ENCODE data around the gene SYT9. TPM values are rescaled to one million over a fixed set of nuclear protein-coding genes. Genes with fewer than 3 reads are reported as not detected.

The SYT9 gene
- polyA plus RNA-seq, 1 donor, result 0.93 TPM

- H3K36me3 ChIP-seq (ENCODE audit: control insufficient read depth, insufficient read depth, low read length), result no peaks in the 10 kb centered on the region
- H3K9me3 ChIP-seq (ENCODE audit: control insufficient read depth, low read depth, low read length), result no peaks in the 10 kb centered on the region
- H3K4me3 ChIP-seq (ENCODE audit: low read length), result no peak overlapping the region
- no CpG with 5 or more reads among the region's 1 CpG for WGBS (ENCODE audit: insufficient coverage, low lambda C conversion rate)
- no peaks in the 10 kb centered on the region for H3K27me3 ChIP-seq (ENCODE audit: control insufficient read depth, insufficient read depth, low read length)
- no peak overlapping the region for H3K27ac ChIP-seq (ENCODE audit: low read length)
- no peak for DNase-seq
- no peaks in the 10 kb centered on the region for H3K4me1 ChIP-seq (ENCODE audit: control insufficient read depth, insufficient read depth, low read length)
These were observed 205.5 kb downstream of the SYT9 start for GRCh38 chr11:7457211-7457610.

- Histone ChIP-seq H3K27me3 (ENCODE audit: control insufficient read depth, insufficient read depth, low read length) (no peaks in the 10 kb centered on the region), H3K9me3 (ENCODE audit: control insufficient read depth, low read depth, low read length) (no peaks in the 10 kb centered on the region), H3K4me1 (ENCODE audit: control insufficient read depth, insufficient read depth, low read length) (no peaks in the 10 kb centered on the region), H3K36me3 (ENCODE audit: control insufficient read depth, insufficient read depth, low read length) (no peaks in the 10 kb centered on the region), H3K27ac (ENCODE audit: low read length) (no peak overlapping the region), H3K4me3 (ENCODE audit: low read length) (no peak overlapping the region)
- WGBS (ENCODE audit: insufficient coverage, low lambda C conversion rate), result 86% methylated on average over 1 of the region's 1 CpG
- DNase-seq, result no peak
These were observed 211.0 kb downstream of the SYT9 start for GRCh38 chr11:7462706-7463105.

GRCh38 chr11:7467652-7468051 lies 215.9 kb downstream of the SYT9 start:
- no peak overlapping the region for H3K4me3 ChIP-seq (ENCODE audit: low read length)
- DNase-seq, result no peak
- H3K4me1 ChIP-seq (ENCODE audit: control insufficient read depth, insufficient read depth, low read length), result no peaks in the 10 kb centered on the region
- peaks cover 2% of the 10 kb centered on the region for H3K9me3 ChIP-seq (ENCODE audit: control insufficient read depth, low read depth, low read length)
- no CpG with 5 or more reads among the region's 2 CpGs for WGBS (ENCODE audit: insufficient coverage, low lambda C conversion rate)
- no peaks in the 10 kb centered on the region for H3K27me3 ChIP-seq (ENCODE audit: control insufficient read depth, insufficient read depth, low read length)
- no peak overlapping the region for H3K27ac ChIP-seq (ENCODE audit: low read length)
- H3K36me3 ChIP-seq (ENCODE audit: control insufficient read depth, insufficient read depth, low read length), result no peaks in the 10 kb centered on the region

- no peak for DNase-seq
- peaks cover 2% of the 10 kb centered on the region for H3K9me3 ChIP-seq (ENCODE audit: control insufficient read depth, low read depth, low read length)
- H3K4me3 ChIP-seq (ENCODE audit: low read length), result no peak overlapping the region
- no peaks in the 10 kb centered on the region for H3K27me3 ChIP-seq (ENCODE audit: control insufficient read depth, insufficient read depth, low read length)
- H3K36me3 ChIP-seq (ENCODE audit: control insufficient read depth, insufficient read depth, low read length), result no peaks in the 10 kb centered on the region
- H3K27ac ChIP-seq (ENCODE audit: low read length), result no peak overlapping the region
- no CpG with 5 or more reads among the region's 5 CpGs for WGBS (ENCODE audit: insufficient coverage, low lambda C conversion rate)
- H3K4me1 ChIP-seq (ENCODE audit: control insufficient read depth, insufficient read depth, low read length), result no peaks in the 10 kb centered on the region
These were observed 217.7 kb downstream of the SYT9 start for GRCh38 chr11:7469351-7469865.

GRCh38 chr11:7471071-7471470 lies 219.4 kb downstream of the SYT9 start:
- no peak overlapping the region for H3K4me3 ChIP-seq (ENCODE audit: low read length)
- no peaks in the 10 kb centered on the region for H3K36me3 ChIP-seq (ENCODE audit: control insufficient read depth, insufficient read depth, low read length)
- H3K27ac ChIP-seq (ENCODE audit: low read length), result no peak overlapping the region
- DNase-seq, result no peak
- peaks cover 2% of the 10 kb centered on the region for H3K9me3 ChIP-seq (ENCODE audit: control insufficient read depth, low read depth, low read length)
- WGBS (ENCODE audit: insufficient coverage, low lambda C conversion rate), result 100% methylated on average over 1 of the region's 7 CpGs
- no peaks in the 10 kb centered on the region for H3K4me1 ChIP-seq (ENCODE audit: control insufficient read depth, insufficient read depth, low read length)
- H3K27me3 ChIP-seq (ENCODE audit: control insufficient read depth, insufficient read depth, low read length), result no peaks in the 10 kb centered on the region

GRCh38 chr11:7473717-7474116 lies 222.0 kb downstream of the SYT9 start:
- H3K4me3 ChIP-seq (ENCODE audit: low read length), result no peak overlapping the region
- no CpG with 5 or more reads among the region's 1 CpG for WGBS (ENCODE audit: insufficient coverage, low lambda C conversion rate)
- no peak for DNase-seq
- no peaks in the 10 kb centered on the region for H3K4me1 ChIP-seq (ENCODE audit: control insufficient read depth, insufficient read depth, low read length)
- H3K27ac ChIP-seq (ENCODE audit: low read length), result no peak overlapping the region
- no peaks in the 10 kb centered on the region for H3K27me3 ChIP-seq (ENCODE audit: control insufficient read depth, insufficient read depth, low read length)
- no peaks in the 10 kb centered on the region for H3K36me3 ChIP-seq (ENCODE audit: control insufficient read depth, insufficient read depth, low read length)
- peaks cover 2% of the 10 kb centered on the region for H3K9me3 ChIP-seq (ENCODE audit: control insufficient read depth, low read depth, low read length)

- DNase-seq, result no peak
- no peaks in the 10 kb centered on the region for H3K9me3 ChIP-seq (ENCODE audit: control insufficient read depth, low read depth, low read length)
These were observed 228.4 kb downstream of the SYT9 start for GRCh38 chr11:7480113-7480512.

GRCh38 chr11:7484131-7484530 lies 232.4 kb downstream of the SYT9 start:
- WGBS (ENCODE audit: insufficient coverage, low lambda C conversion rate), result 86% methylated on average over 1 of the region's 3 CpGs
- no peak for DNase-seq
- Histone ChIP-seq H3K27me3 (ENCODE audit: control insufficient read depth, insufficient read depth, low read length) (no peaks in the 10 kb centered on the region), H3K4me1 (ENCODE audit: control insufficient read depth, insufficient read depth, low read length) (no peaks in the 10 kb centered on the region), H3K4me3 (ENCODE audit: low read length) (no peak overlapping the region), H3K36me3 (ENCODE audit: control insufficient read depth, insufficient read depth, low read length) (no peaks in the 10 kb centered on the region), H3K9me3 (ENCODE audit: control insufficient read depth, low read depth, low read length) (no peaks in the 10 kb centered on the region), H3K27ac (ENCODE audit: low read length) (no peak overlapping the region)

More at GRCh38 chr11:7480113-7480512, 228.4 kb downstream of the SYT9 start:
- H3K36me3 ChIP-seq (ENCODE audit: control insufficient read depth, insufficient read depth, low read length), result no peaks in the 10 kb centered on the region
- H3K27ac ChIP-seq (ENCODE audit: low read length), result no peak overlapping the region
- no peaks in the 10 kb centered on the region for H3K4me1 ChIP-seq (ENCODE audit: control insufficient read depth, insufficient read depth, low read length)
- H3K4me3 ChIP-seq (ENCODE audit: low read length), result no peak overlapping the region
- no peaks in the 10 kb centered on the region for H3K27me3 ChIP-seq (ENCODE audit: control insufficient read depth, insufficient read depth, low read length)
- WGBS (ENCODE audit: insufficient coverage, low lambda C conversion rate), result no CpG with 5 or more reads among the region's 2 CpGs

GRCh38 chr11:7484645-7485044 lies 232.9 kb downstream of the SYT9 start:
- H3K27ac ChIP-seq (ENCODE audit: low read length), result no peak overlapping the region
- WGBS (ENCODE audit: insufficient coverage, low lambda C conversion rate), result 86% methylated on average over 2 of the region's 3 CpGs

GRCh38 chr11:7485186-7486097 lies 233.7 kb downstream of the SYT9 start, which contains the start of gene OLFML1:
Gene OLFML1, plus strand, starts transcription at chr11:7485506. Its CDS starts 370 bp downstream, at chr11:7485876.
- Histone ChIP-seq H3K27me3 (ENCODE audit: control insufficient read depth, insufficient read depth, low read length) (no peaks in the 10 kb centered on the region), H3K27ac (ENCODE audit: low read length) (peak within 1 kb of the TSS; percentile 41), H3K4me3 (ENCODE audit: low read length) (peak within 1 kb of the TSS; percentile 36), H3K9me3 (ENCODE audit: control insufficient read depth, low read depth, low read length) (no peaks in the 10 kb centered on the region), H3K4me1 (ENCODE audit: control insufficient read depth, insufficient read depth, low read length) (no peaks in the 10 kb centered on the region), H3K36me3 (ENCODE audit: control insufficient read depth, insufficient read depth, low read length) (no peaks in the 10 kb centered on the region)
- peak in 1 of 2 donors; percentile 29 for DNase-seq
- 64% methylated on average over 3 of the region's 15 CpGs for WGBS (ENCODE audit: insufficient coverage, low lambda C conversion rate)

More at GRCh38 chr11:7484645-7485044, 232.9 kb downstream of the SYT9 start:
- no peaks in the 10 kb centered on the region for H3K4me1 ChIP-seq (ENCODE audit: control insufficient read depth, insufficient read depth, low read length)
- no peaks in the 10 kb centered on the region for H3K36me3 ChIP-seq (ENCODE audit: control insufficient read depth, insufficient read depth, low read length)
- no peaks in the 10 kb centered on the region for H3K9me3 ChIP-seq (ENCODE audit: control insufficient read depth, low read depth, low read length)
- no peak overlapping the region for H3K4me3 ChIP-seq (ENCODE audit: low read length)
- H3K27me3 ChIP-seq (ENCODE audit: control insufficient read depth, insufficient read depth, low read length), result no peaks in the 10 kb centered on the region
- no peak for DNase-seq
